ENCODE measurements around the gene TXNDC17.
A peak's percentile ranks its signal among the peaks of the same experiment; 100 is the strongest.

DNA sequence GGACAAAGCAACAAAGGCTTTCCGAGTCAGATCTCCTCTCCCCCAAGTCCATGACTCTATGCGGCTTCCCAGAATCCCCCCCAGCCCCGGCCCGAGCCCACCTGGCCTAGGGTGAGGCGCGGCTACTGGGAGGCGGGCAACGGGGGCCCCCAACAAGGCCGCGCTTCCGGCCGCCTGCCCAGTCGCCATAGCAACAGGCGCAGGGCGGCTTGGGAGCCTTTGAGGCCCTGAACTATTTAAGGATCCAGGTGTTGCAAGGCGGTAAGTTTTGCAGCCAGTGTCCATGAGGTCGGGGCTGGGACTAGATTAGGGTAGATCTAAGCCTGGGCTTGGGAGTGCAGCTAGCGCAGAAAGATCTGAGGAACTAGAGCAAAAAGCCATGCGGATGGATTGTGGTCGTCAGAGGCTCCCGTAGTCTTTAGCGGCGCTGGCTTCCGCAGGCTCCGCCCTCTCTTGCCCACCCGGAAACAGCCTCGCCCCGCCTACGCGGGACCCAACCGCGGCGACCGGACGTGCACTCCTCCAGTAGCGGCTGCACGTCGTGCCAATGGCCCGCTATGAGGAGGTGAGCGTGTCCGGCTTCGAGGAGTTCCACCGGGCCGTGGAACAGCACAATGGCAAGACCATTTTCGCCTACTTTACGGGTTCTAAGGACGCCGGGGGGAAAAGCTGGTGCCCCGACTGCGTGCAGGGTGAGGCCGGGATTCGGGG lies at the start of gene TXNDC17, which contains the start of gene KIAA0753:
- TF ChIP-seq EP300 (IDR thresholded peaks at IDR 0.05; ENCODE audit: borderline replicate concordance) (no peak), TAF1 (IDR thresholded peaks at IDR 0.05; ENCODE audit: low read depth) (peak; percentile 75), ZBTB7A (IDR thresholded peaks at IDR 0.05; ENCODE audit: low read depth) (0 out of 2 replicates have a peak, but pooled peaks have one; percentile 36), RAD21 (IDR thresholded peaks at IDR 0.05; ENCODE audit: low read depth) (no peak), YY1 (IDR thresholded peaks at IDR 0.05; ENCODE audit: low read depth) (peak; percentile 11; the same call in 1 of the 2 replicates), FOXM1 (IDR thresholded peaks at IDR 0.05; ENCODE audit: borderline replicate concordance, low read depth) (no peak), CEBPB (IDR thresholded peaks at IDR 0.05) (no peak), TEAD4 (IDR thresholded peaks at IDR 0.05) (no peak), TCF12 (IDR thresholded peaks at IDR 0.05; ENCODE audit: low read depth) (peak; percentile 60)
- TF ChIP-seq, protein P1, sequence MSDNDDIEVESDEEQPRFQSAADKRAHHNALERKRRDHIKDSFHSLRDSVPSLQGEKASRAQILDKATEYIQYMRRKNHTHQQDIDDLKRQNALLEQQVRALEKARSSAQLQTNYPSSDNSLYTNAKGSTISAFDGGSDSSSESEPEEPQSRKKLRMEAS (IDR thresholded peaks at IDR 0.05): peak; percentile 73
- TF ChIP-seq, protein P2, sequence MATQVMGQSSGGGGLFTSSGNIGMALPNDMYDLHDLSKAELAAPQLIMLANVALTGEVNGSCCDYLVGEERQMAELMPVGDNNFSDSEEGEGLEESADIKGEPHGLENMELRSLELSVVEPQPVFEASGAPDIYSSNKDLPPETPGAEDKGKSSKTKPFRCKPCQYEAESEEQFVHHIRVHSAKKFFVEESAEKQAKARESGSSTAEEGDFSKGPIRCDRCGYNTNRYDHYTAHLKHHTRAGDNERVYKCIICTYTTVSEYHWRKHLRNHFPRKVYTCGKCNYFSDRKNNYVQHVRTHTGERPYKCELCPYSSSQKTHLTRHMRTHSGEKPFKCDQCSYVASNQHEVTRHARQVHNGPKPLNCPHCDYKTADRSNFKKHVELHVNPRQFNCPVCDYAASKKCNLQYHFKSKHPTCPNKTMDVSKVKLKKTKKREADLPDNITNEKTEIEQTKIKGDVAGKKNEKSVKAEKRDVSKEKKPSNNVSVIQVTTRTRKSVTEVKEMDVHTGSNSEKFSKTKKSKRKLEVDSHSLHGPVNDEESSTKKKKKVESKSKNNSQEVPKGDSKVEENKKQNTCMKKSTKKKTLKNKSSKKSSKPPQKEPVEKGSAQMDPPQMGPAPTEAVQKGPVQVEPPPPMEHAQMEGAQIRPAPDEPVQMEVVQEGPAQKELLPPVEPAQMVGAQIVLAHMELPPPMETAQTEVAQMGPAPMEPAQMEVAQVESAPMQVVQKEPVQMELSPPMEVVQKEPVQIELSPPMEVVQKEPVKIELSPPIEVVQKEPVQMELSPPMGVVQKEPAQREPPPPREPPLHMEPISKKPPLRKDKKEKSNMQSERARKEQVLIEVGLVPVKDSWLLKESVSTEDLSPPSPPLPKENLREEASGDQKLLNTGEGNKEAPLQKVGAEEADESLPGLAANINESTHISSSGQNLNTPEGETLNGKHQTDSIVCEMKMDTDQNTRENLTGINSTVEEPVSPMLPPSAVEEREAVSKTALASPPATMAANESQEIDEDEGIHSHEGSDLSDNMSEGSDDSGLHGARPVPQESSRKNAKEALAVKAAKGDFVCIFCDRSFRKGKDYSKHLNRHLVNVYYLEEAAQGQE (IDR thresholded peaks at IDR 0.05; ENCODE audit: low read depth): 0 out of 2 replicates have a peak, but pooled peaks have one; percentile 29
- TF ChIP-seq, protein P3, sequence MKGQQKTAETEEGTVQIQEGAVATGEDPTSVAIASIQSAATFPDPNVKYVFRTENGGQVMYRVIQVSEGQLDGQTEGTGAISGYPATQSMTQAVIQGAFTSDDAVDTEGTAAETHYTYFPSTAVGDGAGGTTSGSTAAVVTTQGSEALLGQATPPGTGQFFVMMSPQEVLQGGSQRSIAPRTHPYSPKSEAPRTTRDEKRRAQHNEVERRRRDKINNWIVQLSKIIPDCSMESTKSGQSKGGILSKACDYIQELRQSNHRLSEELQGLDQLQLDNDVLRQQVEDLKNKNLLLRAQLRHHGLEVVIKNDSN (IDR thresholded peaks at IDR 0.05): no peak

Data from Ishikawa (cell line).